HG02763 (cell line): ENCODE results near the gene RIPOR3.
"Not testable (repeated sequence)": the region's sequence is repeated elsewhere in the genome, so short reads cannot be mapped to it uniquely, and the experiment has no call there.

Source experiments
- ATAC-seq: cut with Tn5 transposase; IDR thresholded peaks from one replicate; pipeline ENCODE4 v1.9.1; 2021; ENCODE audit warnings: mild to moderate bottlenecking, moderate library complexity; ENCODE audit not compliant: unreplicated experiment

Gene RIPOR3

DNA sequence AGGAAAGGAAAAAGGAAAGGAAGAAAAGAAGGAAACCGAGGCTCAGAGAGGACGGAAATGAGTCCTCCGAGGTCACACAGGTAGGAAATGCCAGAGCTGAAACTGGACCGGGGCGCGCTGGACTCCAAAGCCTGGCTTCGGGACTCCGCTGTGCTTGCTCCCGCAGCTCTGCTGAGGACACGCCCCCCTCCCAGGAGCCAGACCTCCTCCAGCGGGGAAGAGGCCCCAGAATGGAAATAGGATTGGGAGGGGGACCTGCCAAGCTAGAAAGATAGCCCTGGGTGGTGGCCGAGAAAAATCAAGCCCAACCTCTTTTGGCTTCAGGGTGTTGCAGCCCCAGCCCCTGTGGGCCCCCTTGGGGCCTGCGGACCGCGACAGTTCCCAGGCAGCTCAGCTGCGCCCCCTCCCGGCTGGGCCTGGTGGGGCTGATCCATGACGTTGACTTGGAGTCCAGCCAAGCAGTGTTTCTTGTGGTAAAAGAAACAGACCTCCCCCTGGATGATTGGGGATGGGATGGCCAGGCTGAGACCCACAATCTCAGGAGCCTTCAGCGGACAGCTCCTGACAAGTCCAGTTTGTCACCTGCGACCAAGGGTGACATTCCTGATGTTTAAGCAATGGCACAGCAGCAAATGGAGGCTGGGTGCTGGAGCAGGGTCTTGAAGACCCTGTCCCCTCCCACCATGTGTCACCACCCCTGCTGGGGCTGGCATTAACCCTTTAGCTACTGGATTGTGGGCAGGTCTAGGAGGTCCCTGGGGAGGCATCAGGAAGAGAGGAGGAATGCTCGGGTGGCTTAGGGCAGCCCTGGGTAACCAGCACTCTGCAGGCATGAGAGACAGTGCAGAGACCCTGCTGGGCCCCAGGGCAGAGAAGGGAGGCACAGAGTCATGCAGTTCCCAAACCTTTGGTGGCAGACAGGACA, 55.4 kb downstream of the RIPOR3 start:
- no peak for ATAC-seq

- ATAC-seq, result no peak
Measured at GRCh38 chr20:50635014-50635557, 56.3 kb downstream of the RIPOR3 start.

DNA sequence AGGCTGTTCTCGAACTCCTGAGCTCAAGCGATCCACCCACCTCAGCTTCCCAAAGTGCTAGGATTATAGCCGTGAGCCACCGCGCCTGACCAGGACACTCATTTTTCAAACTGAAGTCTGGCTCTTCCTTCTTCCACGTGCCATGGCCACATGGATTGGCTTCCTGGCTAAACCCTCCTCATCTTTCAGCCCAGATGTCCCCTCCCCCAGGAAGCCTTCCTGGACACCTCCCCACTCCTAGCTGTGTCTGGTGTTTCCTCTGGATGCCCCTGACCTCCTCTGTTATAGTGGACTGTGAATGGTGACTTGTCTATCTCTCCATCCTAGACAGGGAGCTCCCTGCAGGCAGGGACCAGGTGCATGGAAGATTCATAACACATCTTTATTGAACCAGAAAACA, 57.2 kb downstream of the RIPOR3 start:
- ATAC-seq, result no peak

DNA sequence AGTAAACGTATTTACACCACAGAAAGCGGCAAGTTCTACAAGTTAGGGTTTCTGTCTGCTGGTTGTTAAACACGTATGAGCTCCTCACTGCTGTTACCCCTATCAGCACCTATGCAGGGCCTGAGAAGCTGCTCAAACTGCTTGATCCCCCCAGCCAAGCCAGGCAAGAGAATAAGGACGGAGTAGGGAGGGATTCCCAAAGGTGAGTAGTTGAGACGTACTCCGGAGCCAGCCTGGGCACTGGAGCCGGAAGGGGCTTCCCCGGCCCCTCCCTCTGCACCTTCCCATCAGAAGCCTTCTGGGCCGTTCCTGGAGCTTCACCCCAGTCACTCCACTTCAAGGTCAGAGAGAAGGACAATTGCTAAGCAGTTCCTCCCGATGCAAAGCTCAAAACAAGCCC, 58.0 kb downstream of the RIPOR3 start:
- ATAC-seq, result no peak

DNA sequence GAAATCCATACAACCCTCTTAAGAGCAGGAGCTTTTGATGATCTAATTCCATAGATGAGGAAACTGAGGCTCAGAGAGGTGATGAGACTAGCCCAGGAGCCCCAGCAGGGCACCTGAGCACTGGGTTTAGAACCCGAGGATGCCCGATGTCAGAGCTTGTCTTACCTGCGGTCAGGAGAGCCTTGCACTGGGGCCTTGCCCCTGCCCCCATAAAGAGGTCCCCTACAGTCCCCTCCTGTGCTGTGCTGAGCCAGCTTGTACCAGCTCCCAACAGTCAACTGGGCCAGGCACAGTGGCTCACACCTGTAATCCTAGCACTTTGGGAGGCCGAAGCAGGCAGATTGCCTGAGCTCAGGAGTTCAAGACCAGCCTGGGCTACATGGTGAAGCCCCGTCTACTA, 58.6 kb downstream of the RIPOR3 start:
- no peak for ATAC-seq

DNA sequence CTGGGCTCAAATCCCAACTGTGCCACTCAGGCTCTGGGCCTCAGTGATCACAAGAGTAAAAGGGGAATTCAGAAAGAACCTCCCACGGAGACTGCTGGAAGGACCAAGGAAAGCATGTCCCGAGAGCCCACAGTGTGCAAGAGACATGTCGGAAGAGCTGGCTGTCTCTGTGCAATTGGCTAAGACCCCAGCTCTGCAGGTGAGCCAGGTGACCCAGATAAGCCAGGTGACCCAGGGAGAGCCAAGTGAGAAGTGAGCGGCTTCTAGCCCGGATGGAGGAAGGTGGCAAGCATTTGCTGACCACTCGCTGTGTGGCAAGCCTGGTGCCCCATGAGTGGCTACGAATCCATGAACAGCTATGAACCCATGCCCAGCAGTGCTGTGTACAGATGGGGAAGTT, 59.1 kb downstream of the RIPOR3 start:
- no peak for ATAC-seq

DNA sequence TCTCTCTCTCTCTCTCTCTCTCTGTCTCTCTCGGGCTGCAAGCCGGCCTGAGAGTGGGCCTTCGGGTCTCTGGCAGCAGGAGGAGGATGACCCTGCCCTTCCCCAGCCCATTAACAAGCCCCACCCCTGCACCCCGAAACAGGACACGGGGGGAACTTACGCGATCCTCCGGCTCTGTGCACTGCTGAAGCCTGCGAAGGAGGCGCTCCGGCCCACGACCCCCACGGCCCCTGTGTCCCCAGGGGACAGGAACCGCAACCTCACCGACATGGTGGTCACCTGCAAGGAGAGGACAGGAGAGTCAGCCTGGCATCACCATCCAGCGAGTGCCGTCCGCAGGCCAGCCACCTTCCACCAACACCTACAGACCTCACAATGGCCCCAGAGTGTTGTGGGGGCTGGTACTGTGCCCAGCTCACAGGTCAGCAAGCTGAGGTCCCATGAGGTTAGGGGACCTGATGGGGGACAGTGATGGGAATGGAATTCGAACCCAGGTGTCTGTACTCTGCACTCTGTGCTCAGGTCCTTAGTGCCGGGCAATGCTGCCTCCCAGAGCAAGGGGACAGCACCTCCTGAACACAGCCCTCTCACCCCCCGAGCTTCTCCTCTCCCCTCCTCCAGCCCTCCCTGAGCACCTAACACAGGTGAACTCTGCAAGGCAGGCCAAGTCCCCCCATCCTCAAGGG, 60.6 kb downstream of the RIPOR3 start:
- no peak for ATAC-seq

DNA sequence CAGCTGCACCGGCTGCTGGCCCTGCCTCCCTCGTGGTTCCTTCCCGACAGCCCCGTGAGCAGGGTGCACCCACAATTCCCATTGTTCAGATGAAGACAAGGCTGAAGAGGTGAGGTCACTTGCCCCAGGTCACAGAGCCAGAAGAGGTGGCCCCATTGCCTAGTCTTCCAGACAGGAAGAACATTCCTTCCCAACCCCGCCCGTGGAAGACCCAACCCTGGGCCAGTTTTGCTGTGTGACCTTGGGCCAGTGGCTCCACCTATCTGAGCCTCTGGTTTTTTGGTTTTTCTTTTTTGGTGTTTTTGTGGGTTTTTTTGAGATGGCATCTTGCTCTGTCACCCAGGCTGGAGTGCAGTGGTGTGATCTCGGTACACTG, 61.7 kb downstream of the RIPOR3 start:
- ATAC-seq, result no peak

DNA sequence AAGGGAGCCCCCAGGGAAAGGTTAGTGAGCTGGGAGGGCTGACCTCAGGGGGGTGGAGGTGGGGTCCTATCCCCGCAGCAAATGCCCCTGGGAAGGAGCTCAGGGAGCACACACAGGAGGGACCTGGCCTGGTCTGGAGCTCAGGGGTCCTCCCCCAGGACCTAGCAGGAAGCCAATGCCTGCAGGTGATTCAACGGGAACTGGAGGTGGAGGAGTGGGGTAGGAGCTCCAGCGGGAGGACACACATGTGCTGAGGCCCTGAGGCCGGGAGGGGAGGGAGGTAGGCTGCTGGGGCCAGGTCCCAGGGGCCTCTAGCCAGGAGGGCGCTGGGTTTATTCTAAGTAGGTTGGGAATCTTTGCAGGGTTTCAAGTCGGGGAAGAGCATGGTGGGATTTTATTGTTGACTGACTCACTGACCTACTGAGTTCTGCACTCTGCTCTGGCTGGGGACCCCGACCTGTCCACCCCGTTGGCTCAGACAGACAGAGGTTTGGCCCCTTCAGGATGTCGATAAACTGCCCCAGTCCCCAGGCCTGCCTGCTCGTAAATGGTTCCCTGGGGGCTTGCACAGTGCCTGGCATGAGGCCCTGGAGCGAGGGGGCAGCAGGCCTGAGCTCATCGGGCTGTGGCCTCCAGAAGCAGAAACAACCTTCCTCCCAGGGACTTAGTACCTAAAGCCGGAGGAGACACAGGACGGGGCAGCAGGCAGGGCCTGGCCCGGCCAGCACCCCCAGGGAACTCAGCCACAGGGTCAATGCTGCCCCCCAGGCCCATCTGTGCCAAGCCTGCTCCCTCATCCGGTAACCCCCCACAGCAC, 62.3 kb downstream of the RIPOR3 start:
- no peak for ATAC-seq

- no peak for ATAC-seq
Measured at GRCh38 chr20:50628332-50628731, 63.0 kb downstream of the RIPOR3 start.

DNA sequence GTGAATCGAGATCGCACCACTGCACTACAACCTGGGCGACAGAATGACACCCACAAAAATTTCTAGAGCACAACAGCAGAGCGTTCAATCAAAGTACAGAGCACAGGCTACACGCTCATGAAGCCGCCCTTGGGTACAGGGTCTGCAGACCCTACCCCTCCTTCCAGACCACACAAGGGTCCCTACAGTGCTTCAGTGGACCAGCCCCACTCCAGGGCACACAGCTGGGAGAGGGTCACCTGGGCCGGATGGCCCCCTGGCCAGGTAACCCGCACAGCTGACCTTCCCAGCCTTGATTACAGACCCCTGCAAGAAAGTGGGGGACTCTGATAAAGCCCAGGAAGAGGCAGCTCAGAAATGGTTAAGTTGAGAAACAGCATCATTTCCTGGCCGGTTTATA, 63.6 kb downstream of the RIPOR3 start:
- ATAC-seq, result no peak

DNA sequence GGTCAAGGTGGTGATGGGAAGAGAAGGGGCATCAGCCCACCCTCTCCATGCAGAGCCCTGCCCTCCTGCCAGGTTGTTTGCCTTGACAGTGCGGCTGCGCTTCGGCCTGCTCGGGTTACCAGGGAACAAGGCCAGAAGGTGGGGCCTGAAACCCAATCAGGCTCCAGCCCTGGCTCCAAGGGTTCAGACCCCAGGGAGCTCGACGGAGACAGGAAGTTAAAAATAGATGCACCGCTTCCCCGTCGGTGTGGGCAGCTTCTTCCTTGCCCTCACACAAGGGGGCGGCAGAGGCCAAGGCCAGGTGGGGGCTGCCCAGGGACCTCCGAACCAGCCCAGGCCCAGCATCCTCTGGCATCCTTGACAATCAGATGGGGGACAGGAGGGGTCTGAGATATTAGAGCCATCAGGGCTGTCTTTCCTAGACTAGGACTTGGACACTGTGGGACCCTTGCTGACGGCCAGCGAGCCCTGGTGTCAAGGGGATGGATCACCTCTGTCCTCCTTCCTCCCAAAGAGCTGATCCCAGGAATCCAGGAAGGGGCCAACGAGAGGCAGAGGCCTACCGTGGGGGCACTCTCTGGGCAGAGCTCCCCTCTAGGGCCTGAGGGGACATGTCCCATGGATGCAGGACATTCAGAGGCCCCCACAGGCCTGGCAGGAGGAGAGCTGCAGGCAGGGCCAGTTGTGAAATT, 65.2 kb downstream of the RIPOR3 start:
- ATAC-seq, result no peak

GRCh38 chr20:50624351-50625016, 66.9 kb downstream of the RIPOR3 start:
- ATAC-seq, result no peak

DNA sequence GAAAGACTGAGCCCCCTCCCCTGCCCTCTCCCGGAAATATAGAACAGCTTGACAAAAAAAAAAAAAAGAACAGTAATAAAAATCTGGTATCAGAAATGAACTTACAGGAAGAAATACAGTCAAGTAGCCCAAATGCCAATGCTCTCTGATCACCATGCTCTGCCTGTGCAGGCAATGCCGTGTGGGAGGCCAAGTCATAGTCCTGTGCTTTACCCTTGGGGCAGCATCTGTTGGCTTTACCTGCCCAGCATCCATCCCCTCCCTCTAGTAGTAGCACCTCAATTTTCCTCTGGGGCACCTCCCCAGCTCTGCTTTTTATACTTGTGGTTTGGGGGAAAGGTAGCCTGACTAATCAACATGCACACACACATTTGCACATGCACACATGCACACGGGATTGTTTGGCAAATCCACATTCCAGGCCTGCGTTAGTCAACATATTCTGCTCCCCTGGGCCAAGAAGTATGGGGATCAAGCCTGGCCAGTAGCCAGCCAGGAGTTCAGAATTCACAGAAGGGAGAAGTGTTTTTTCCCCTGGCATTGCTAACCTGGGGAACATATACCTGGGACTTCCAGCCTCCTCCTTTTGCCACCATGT, 70.2 kb downstream of the RIPOR3 start:
- ATAC-seq, result no peak

- not testable (repeated sequence) for ATAC-seq
Measured at GRCh38 chr20:50620459-50620858, 70.9 kb downstream of the RIPOR3 start.

GRCh38 chr20:50618537-50618936, 72.8 kb downstream of the RIPOR3 start:
- no peak for ATAC-seq

DNA sequence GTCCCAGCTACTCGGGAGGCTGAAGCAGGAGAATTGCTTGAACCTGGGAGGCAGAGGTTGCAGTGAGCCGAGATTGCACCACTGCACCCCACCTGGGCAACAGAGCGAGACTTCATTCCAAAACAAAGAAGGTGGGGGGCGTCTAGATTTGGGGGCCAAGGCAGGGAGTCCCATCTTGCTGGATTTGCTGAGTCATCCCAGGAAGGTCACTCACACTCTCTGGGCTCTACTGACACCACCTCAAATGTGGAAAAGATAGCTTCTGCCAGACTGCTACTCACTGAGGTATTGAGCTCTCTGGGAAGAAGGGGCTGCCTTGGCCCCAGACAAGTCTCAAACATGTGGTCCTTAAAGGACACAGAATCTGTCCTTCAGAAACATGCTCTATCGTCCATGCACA, 74.3 kb downstream of the RIPOR3 start:
- ATAC-seq, result no peak

- ATAC-seq, result no peak
Measured at GRCh38 chr20:50615407-50615806, 75.9 kb downstream of the RIPOR3 start.

DNA sequence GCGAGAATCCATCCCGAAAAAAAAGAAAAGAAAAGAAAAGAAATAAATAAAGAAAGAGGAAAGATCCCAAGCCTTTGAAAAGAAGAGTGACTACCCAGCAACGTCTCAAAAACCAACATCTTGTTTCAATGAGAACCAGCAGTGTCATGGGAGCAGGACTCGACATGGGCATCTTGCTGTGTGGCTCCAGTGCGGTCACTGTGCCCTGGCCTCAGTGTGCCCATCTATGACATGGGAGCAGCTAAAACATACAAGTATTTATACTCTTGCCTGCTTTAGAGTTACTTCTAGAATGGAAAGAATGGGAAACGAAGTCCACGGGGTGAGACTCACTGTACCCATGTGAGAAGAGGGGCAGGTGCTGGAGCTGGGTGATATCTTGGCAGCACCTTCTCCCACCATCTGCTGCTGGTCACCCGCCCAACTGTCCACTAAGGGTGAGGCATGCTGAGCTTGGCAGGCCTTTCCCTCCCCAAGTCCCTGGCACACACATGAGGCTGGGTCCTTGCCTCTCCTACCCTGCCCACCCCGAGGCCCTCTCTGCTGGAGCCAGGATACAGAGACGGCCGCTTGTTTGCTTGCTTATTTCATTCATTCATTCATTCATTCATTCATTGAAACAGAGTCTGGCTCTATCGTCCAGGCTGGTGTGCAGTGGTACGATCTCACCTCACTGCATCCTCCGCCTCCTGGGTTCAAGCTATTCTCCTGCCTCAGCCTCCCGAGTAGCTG, 77.7 kb downstream of the RIPOR3 start:
- no peak for ATAC-seq
